Measurements from ENCODE around the gene ZDHHC20.
A peak's percentile ranks its signal among the peaks of the same experiment; 100 is the strongest.

ZDHHC20 gene

DNA sequence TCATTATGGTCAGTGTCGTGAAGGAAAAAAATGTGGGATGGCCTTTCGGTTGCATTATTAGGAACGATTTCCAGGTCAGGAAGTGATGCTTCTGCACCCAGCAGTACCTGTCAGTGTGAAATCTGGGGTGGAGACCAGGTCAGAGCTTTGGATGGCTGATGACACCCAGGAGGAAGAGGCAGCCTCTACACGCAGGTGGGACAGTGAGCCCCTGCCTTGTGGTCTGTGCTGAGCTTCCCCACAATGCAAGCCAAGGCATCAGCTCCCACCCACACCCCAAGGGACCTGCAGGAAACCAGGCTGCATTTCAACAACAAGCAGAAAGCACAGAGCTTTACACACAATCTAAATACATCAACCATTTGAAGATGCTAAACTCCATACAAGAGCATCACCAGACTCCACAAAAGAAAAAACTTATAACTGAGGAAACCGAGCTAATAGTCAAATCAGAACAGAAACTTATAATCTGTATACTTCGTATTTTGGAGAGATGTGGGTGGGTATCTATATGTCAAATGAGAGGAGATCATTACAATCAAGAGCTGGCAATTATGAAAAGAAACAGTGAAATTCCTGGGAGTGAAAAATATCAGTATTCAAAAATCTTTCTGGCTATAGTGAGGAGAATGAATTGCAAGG, 130.1 kb downstream of the ZDHHC20 start:
- H3K4me3 Mint-ChIP-seq, result peak overlapping the region; percentile 21
- H3K36me3 Mint-ChIP-seq, result no peaks in the 10 kb centered on the region
- H3K27ac Mint-ChIP-seq, result peak overlapping the region; percentile 1
- peak in 1 of 2 donors; percentile 62 for DNase-seq (ENCODE audit: low spot score in 2 of 2)
- H3K4me1 Mint-ChIP-seq, result peaks cover 45% of the 10 kb centered on the region
- ATAC-seq, result peak; percentile 75
- no peaks in the 10 kb centered on the region for H3K9me3 Mint-ChIP-seq

DNA sequence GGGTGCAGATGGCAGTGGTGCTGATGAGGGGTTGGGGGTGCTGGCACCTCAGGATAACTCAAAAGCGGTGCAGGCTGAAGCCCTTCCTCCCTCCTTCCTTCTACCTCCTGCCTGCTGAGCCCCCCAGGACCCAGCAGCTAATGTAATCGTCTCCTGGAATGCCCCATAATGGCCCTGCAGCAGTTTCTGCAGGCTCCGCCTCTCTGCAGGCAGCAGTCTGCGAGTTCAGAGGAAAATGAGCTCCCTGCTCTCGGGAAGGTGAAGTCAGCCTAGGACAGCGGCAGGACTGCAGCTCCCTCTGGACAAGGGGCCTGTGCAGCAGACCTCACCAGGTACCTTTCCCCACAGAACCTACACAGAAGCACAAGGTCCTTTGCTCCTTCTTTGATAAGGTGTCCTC, 130.9 kb downstream of the ZDHHC20 start:
- DNase-seq (ENCODE audit: low spot score in 2 of 2) (no peak), ATAC-seq (no peak)
- Mint-ChIP-seq H3K4me1 (peaks cover 45% of the 10 kb centered on the region), H3K9me3 (no peaks in the 10 kb centered on the region), H3K27ac (peak overlapping the region; percentile 1), H3K36me3 (no peaks in the 10 kb centered on the region), H3K4me3 (peak overlapping the region; percentile 21)

DNA sequence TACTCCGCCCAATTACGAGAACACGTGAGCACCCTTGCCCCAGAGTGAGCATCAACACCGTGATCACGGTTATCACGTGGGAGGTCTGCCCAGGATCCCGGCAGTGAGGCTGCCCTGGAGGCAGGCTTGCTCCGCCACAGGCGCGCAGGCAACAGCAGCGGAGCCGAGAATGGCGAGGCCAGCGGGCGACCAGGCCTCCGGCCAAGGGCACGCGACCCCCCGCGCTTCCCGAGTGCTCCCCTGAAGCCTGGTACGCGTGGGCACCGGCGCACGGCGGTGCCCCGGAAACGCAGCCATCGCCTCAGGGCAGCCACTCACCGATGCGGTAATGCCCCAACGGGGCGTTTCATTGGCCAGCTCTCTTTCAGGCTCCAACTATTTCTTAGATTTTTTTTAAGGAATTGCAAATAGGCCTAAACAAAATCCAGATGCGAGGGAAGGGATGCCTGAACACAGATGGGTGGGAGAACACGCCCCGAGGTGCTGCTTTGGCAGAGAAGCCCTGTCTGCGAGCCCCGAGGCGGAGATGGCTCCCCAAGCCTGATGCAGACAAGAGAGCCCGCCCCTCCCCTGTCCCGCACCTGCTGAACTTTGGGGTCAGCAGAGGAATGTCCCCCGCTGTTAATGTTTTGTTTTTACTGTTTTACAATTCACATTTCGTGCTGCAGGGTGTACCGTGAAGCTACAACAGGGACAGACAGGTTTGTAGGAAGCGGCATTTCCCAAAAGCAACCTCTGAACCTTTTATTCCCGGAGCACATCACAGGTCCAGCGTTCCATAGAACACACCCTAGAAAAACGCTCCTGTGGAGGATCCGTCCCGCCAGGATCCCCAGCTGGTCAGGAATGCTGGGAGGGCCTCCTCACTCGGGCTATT, 132.7 kb downstream of the ZDHHC20 start:
- peaks cover 45% of the 10 kb centered on the region for H3K4me1 Mint-ChIP-seq
- DNase-seq (ENCODE audit: low spot score in 2 of 2) (no peak), ATAC-seq (no peak)
- no peaks in the 10 kb centered on the region for H3K36me3 Mint-ChIP-seq
- no peaks in the 10 kb centered on the region for H3K9me3 Mint-ChIP-seq
- no peak overlapping the region for H3K27ac Mint-ChIP-seq
- no peak overlapping the region for H3K4me3 Mint-ChIP-seq

DNA sequence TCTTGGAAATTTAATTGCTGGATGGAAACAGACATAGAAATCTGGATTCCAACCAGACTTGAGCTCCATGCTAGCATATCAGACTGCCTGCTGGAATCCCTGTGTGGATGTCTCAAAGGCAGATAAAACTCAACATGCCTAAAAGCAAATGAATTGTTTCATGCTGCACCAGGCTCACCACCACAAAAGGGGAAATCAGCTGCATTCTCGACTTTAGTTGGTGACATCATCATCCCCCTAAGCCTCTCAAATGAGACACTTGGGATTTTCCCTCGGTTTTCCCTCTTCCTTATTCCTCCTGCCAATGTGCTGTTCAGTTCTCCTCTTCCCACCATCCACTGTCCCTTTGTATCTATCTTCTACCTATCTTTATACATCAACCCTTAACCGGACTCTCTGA, 134.3 kb downstream of the ZDHHC20 start:
- Mint-ChIP-seq H3K4me1 (peaks cover 31% of the 10 kb centered on the region), H3K27ac (no peak overlapping the region), H3K9me3 (no peaks in the 10 kb centered on the region), H3K36me3 (no peaks in the 10 kb centered on the region), H3K4me3 (no peak overlapping the region)
- DNase-seq (ENCODE audit: low spot score in 2 of 2) (no peak), ATAC-seq (no peak)

DNA sequence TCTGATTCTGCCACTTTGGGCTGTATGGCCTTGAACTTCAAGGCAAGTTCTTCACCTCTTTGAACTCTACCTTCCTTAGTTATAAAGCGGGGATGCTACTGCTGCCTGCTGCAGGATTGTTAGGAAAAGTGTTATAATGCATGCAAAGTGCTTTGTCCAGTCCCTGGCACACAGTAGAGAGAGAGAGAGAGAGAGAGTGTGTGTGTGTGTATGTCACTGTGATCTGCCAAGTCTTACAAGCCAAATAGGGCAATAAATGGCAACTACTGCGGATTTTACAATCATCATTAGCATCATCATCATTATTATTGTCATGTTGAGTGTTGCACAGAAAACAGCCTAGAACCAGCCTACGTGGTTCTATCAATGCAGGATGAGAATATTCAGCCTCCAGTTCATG, 136.1 kb downstream of the ZDHHC20 start:
- H3K27ac Mint-ChIP-seq, result no peak overlapping the region
- H3K36me3 Mint-ChIP-seq, result no peaks in the 10 kb centered on the region
- H3K9me3 Mint-ChIP-seq, result no peaks in the 10 kb centered on the region
- DNase-seq (ENCODE audit: low spot score in 2 of 2) (no peak), ATAC-seq (no peak)
- no peak overlapping the region for H3K4me3 Mint-ChIP-seq
- H3K4me1 Mint-ChIP-seq, result peaks cover 13% of the 10 kb centered on the region

All from stimulated activated effector memory CD8-positive, alpha-beta T cell treated with anti-CD3 and anti-CD28 coated beads, Interleukin-12 subunit alpha, Interleukin-12 subunit beta, amount 100 ng/mL, for 72 hours (primary cell).